ENCODE measurements around the gene OR7G3. TPM values are rescaled to one million over a fixed set of nuclear protein-coding genes. Genes with fewer than 3 reads are reported as not detected.

The OR7G3 gene
- total RNA-seq, 4 donors from 2014 or later, result not detected

DNA sequence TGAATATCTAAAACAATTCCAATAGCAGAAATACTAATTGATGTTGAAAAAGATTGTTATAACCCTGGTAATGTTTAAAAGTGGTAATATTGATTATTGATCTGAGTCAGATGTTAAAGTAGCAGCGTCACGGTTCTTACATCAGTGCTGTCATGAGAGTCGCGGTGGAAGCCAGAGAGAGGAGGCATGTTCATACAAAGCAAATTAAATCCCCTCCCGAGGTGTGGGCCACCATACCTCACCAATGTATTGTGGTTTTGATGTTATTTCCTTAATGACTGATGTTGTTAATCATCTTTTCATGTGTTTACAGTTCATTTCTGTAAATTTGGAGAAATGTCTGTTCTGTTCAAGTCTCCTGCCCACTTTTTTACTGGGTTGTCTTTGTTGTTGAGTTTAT lies 24.6 kb upstream of the OR7G3 start:
- peaks cover 0 to 60% of the 10 kb centered on the region in 2 donors for H3K36me3 ChIP-seq
- H3K4me1 ChIP-seq, result no peaks in the 10 kb centered on the region
- 92 to 97% methylated on average over 5 of the region's 5 CpGs for WGBS, 2 donors (ENCODE audit: low coverage in 1 of 2)
- TF ChIP-seq EP300 (IDR thresholded peaks at IDR 0.05), result no peak
- no peak for TF ChIP-seq POLR2AphosphoS5 (IDR thresholded peaks at IDR 0.05)
- TF ChIP-seq, protein P1, sequence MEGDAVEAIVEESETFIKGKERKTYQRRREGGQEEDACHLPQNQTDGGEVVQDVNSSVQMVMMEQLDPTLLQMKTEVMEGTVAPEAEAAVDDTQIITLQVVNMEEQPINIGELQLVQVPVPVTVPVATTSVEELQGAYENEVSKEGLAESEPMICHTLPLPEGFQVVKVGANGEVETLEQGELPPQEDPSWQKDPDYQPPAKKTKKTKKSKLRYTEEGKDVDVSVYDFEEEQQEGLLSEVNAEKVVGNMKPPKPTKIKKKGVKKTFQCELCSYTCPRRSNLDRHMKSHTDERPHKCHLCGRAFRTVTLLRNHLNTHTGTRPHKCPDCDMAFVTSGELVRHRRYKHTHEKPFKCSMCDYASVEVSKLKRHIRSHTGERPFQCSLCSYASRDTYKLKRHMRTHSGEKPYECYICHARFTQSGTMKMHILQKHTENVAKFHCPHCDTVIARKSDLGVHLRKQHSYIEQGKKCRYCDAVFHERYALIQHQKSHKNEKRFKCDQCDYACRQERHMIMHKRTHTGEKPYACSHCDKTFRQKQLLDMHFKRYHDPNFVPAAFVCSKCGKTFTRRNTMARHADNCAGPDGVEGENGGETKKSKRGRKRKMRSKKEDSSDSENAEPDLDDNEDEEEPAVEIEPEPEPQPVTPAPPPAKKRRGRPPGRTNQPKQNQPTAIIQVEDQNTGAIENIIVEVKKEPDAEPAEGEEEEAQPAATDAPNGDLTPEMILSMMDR (IDR thresholded peaks at IDR 0.05), result no peak
- no peak for TF ChIP-seq POLR2A (IDR thresholded peaks at IDR 0.05)
- H3K9me3 ChIP-seq, result peaks cover 0 to 18% (median 0%) of the 10 kb centered on the region in 3 donors
- no peaks in the 10 kb centered on the region for H3K27me3 ChIP-seq
- no peak overlapping the region for H3K27ac ChIP-seq
- no peak for ATAC-seq
- no peak overlapping the region for H3K4me3 ChIP-seq

DNA sequence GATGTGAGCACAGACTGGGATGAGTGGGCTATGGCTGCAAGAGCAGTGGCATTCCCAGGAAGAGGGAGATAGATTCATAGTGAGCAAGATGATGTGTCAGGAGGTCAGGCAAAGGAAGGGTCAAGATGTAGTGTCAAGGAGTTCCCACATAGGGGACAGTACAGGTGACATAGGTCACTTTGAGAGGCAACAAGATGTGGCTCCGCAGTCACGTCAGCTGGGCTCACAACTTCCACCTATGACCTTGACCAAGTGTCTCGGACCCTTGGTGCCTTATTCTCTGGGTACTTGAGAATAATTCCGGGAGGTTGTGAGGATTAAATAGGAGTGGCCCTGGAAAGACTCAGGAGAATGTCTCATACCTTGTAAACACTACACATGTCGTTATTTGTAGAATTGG lies 23.9 kb upstream of the OR7G3 start:
- peaks cover 0 to 53% of the 10 kb centered on the region in 2 donors for H3K36me3 ChIP-seq
- WGBS, 2 donors (ENCODE audit: low coverage in 1 of 2), result 97% methylated on average over 4 to 5 of the region's 5 CpGs
- no peaks in the 10 kb centered on the region for H3K4me1 ChIP-seq
- H3K4me3 ChIP-seq, result no peak overlapping the region
- no peak for ATAC-seq
- no peaks in the 10 kb centered on the region for H3K27me3 ChIP-seq
- TF ChIP-seq EP300 (IDR thresholded peaks at IDR 0.05) (no peak), POLR2A (IDR thresholded peaks at IDR 0.05) (no peak), POLR2AphosphoS5 (IDR thresholded peaks at IDR 0.05) (no peak)
- TF ChIP-seq, protein P1 (IDR thresholded peaks at IDR 0.05), result no peak
- peaks cover 0 to 20% (median 0%) of the 10 kb centered on the region in 3 donors for H3K9me3 ChIP-seq
- H3K27ac ChIP-seq, result no peak overlapping the region

DNA sequence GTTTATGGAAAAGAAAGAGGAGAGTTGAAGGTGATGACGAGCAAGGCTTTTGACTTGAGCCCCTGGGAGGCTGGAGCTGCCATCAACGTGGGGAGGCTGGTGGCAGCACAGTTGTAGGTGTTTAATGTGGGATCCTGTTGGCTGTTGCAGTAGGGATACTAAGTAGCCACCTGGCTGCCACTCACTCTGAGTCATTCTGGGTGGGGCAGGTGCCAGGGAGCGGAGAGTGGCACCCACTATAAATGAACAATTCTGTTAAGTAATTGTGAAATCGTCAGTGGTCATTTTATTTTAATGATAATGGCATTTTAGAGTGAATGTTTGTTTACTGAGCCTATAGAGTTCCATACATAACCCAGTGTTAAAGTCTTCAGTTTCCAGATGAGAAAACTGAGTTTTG lies 23.2 kb upstream of the OR7G3 start:
- no peak for ATAC-seq
- WGBS, 2 donors (ENCODE audit: low coverage in 1 of 2), result 84 to 97% methylated on average over 4 of the region's 4 CpGs
- H3K36me3 ChIP-seq, result peaks cover 0 to 50% of the 10 kb centered on the region in 2 donors
- TF ChIP-seq POLR2AphosphoS5 (IDR thresholded peaks at IDR 0.05), result no peak
- TF ChIP-seq, protein P1 (IDR thresholded peaks at IDR 0.05), result no peak
- TF ChIP-seq POLR2A (IDR thresholded peaks at IDR 0.05), result no peak
- TF ChIP-seq EP300 (IDR thresholded peaks at IDR 0.05), result no peak
- H3K4me3 ChIP-seq, result no peak overlapping the region
- H3K9me3 ChIP-seq, result peaks cover 0 to 20% (median 0%) of the 10 kb centered on the region in 3 donors
- no peak overlapping the region for H3K27ac ChIP-seq
- no peaks in the 10 kb centered on the region for H3K4me1 ChIP-seq
- no peaks in the 10 kb centered on the region for H3K27me3 ChIP-seq

DNA sequence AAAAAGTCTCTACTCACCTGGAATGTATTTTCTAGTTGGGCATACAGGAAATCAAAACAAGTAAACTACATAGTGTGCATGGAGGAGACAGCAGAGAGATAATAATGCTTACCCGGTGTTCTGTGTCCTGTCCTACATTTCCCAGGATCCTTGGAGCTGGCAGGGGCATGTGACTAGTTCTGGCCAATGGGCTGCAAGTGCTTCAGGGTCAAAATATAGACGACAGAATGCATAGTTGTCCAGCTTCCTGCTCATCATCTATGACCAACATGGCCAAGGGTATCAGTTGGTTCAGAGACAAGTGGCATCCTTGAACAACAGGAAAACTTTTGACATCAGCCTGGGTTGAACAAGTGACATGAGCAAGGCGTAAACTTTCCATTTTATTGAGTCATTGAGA lies 21.9 kb upstream of the OR7G3 start:
- no peaks in the 10 kb centered on the region for H3K27me3 ChIP-seq
- 92 to 100% methylated on average over 2 to 3 of the region's 3 CpGs for WGBS, 2 donors (ENCODE audit: low coverage in 1 of 2)
- H3K27ac ChIP-seq, result no peak overlapping the region
- TF ChIP-seq, protein P1 (IDR thresholded peaks at IDR 0.05), result no peak
- TF ChIP-seq POLR2AphosphoS5 (IDR thresholded peaks at IDR 0.05) (no peak), POLR2A (IDR thresholded peaks at IDR 0.05) (no peak), EP300 (IDR thresholded peaks at IDR 0.05) (no peak)
- H3K9me3 ChIP-seq, result peaks cover 0 to 24% (median 0%) of the 10 kb centered on the region in 3 donors
- ATAC-seq, result no peak
- no peak overlapping the region for H3K4me3 ChIP-seq
- no peaks in the 10 kb centered on the region for H3K4me1 ChIP-seq
- H3K36me3 ChIP-seq, result peaks cover 0 to 53% of the 10 kb centered on the region in 2 donors

DNA sequence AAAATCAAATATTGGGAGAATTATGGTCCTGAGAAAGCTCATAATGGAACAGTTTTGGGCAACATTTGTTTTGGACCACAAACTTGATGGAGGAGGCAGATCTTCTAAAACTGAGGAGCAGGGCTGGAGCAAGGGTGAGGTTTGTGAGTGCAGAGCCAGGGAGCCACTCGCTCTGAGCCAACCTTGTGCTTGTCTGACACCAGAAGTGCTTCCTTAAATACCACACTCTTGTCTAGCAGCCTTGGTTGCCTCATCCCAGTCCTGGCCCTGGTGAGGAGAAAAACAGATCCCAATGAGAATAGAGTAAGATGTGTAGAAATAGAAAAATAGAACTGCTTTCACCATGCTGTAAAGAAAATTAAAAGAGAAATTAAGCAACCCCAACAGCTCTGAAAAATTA lies 20.1 kb upstream of the OR7G3 start:
- whole genome bisulfite sequencing, 2 donors (ENCODE audit: low coverage in 1 of 2), result 88 to 100% methylated on average over 1 of the region's 1 CpG
- TF ChIP-seq, protein P1 (IDR thresholded peaks at IDR 0.05), result no peak
- TF ChIP-seq EP300 (IDR thresholded peaks at IDR 0.05) (no peak), POLR2A (IDR thresholded peaks at IDR 0.05) (no peak), POLR2AphosphoS5 (IDR thresholded peaks at IDR 0.05) (no peak)
- ATAC-seq, result no peak
- peaks cover 0 to 14% (median 5%) of the 10 kb centered on the region in 3 donors for H3K4me1 ChIP-seq
- no peaks in the 10 kb centered on the region for H3K27me3 ChIP-seq
- no peak overlapping the region for H3K27ac ChIP-seq
- peaks cover 0 to 16% (median 0%) of the 10 kb centered on the region in 3 donors for H3K9me3 ChIP-seq
- H3K36me3 ChIP-seq, result peaks cover 0 to 36% of the 10 kb centered on the region in 2 donors
- no peak overlapping the region for H3K4me3 ChIP-seq
